Transverse colon (tissue), 4 donors: ENCODE results near the gene MEIKIN. TPM values are rescaled to one million over a fixed set of nuclear protein-coding genes. Genes with fewer than 3 reads are reported as not detected.

Experiments used
- DNase-seq: peaks from one replicate; pipeline ENCODE4 v3.0.0-alpha.2; 2019
- H3K27ac ChIP-seq, 4 donors: fragments of 200-600 bp; sonication (generic); 2 replicates each; pipeline ENCODE4 v1.5.1; 2016 to 2018; ENCODE audit warnings: inconsistent platforms in 4 of 4
- H3K27me3 ChIP-seq: fragments of 200-600 bp; sonication (generic); 2 replicates; pipeline ENCODE4 v1.5.1; 2017; ENCODE audit warnings: inconsistent platforms
- H3K36me3 ChIP-seq, 4 donors: fragments of 200-600 bp; sonication (generic); 2 replicates each; pipeline ENCODE4 v1.5.1; 2017 to 2019; ENCODE audit warnings: inconsistent platforms in 4 of 4
- H3K4me1 ChIP-seq, 4 donors: fragments of 200-600 bp; sonication (generic); 2 replicates each; pipeline ENCODE4 v1.5.1; 2017 to 2020; ENCODE audit warnings: inconsistent platforms in 4 of 4
- H3K4me3 ChIP-seq, 4 donors: fragments of 200-600 bp; sonication (generic); 1 replicate in 1 of 4; 2 replicates in 3 of 4; pipeline versions ENCODE4 v1.5.1 to v1.6.1; 2017 to 2019; ENCODE audit warnings: inconsistent platforms in 4 of 4
- H3K9me3 ChIP-seq, 2 donors: fragments of 200-600 bp; sonication (generic); 2 replicates each; pipeline ENCODE4 v1.5.1; 2017 to 2019; ENCODE audit warnings: inconsistent platforms in 2 of 2
- EP300 ChIP-seq: sonication (generic); formaldehyde crosslinking; IDR thresholded peaks from one replicate; pipeline ENCODE4 v1.6.1; 2017; ENCODE audit warnings: antibody characterized with exemption, low read depth
- POLR2A ChIP-seq: fragments of 450-650 bp; IDR thresholded peaks from one replicate; pipeline ENCODE4 v1.6.1; 2016; ENCODE audit warnings: antibody characterized with exemption, mild to moderate bottlenecking, moderate library complexity
- POLR2AphosphoS5 ChIP-seq, 3 donors: sonication (generic); formaldehyde crosslinking; IDR thresholded peaks; one replicate each; pipeline ENCODE4 v1.6.1; 2016; ENCODE audit warnings: antibody characterized with exemption in 3 of 3
- WGBS, 2 donors: methylation state at CpG; one replicate each; pipeline ENCODE4 v1.1.5; 2018; ENCODE audit warnings: low coverage in 1 of 2; 5-methylcytosine and 5-hydroxymethylcytosine counted together
- in situ Hi-C, 4 donors: fragments of 200-750 bp; cut with MboI; loops; one replicate each; pipeline versions ENCODE4 v1.15.0 to v1.15.1; 2017; ENCODE audit warnings: low sequenced_read_pairs in 3 of 4, low pct_ligation_motif_present in 1 of 4, low pct_unique_long_range_greater_than_20kb in 1 of 4
- intact Hi-C: fragments of 100-400 bp; cut with DNase I; formaldehyde crosslinking; loops from one replicate; pipeline ENCODE4 v1.15.1; 2023; ENCODE audit warnings: low total_unique reads
- total RNA-seq, 4 donors: library from RNA; depleted of rRNA; stranded (reverse); fragments of >200 nt; gene quantifications; one replicate each; pipeline ENCODE4 v1.1.0, GENCODE V29; 2016
- TF ChIP-seq, protein P1 (sequence below), 5 experiments: fragments of 200-600 bp in 3 of 5; fragments of 450-650 bp in 2 of 5; sonication (generic) in 3 of 5; IDR thresholded peaks; 1 replicate in 2 of 5; 2 replicates in 3 of 5; pipeline ENCODE4 v1.5.1; 2016 to 2017; ENCODE audit warnings: antibody characterized with exemption in 5 of 5, inconsistent platforms in 3 of 5, mild to moderate bottlenecking in 2 of 5, moderate library complexity in 1 of 5

MEIKIN gene
- total RNA-seq, 4 donors from 2014 or later: not detected

DNA sequence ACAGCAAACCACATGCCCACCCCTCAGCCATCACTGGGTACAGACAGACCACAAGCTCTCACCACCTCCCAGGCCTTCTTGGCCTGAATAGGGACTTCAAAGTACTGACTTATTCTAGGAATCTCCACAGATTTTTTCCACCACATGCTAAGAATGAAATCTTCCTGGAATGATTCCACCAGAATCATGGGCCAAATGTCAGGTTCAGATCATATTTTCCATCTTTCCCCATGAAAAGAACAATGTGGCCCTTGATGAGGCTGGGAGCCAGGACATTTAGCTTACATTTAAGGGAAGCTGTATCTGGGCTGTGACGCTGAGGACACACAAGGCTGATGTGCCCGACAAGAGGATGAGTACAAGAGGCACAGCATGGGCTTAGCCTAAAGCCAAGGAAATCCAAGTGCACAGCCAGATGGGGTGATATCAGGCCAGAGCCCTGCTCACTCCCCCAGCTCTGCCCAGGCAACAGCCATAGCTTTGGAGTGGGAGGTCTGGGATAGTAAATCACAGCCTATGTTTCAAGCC is 37.8 kb upstream of the MEIKIN start:
- no peaks in the 10 kb centered on the region for H3K9me3 ChIP-seq
- H3K4me1 ChIP-seq: no peaks in the 10 kb centered on the region
- H3K4me3 ChIP-seq: no peak overlapping the region
- 78% methylated on average over 2 of the region's 2 CpGs; no CpG with 5 or more reads in 1 of the 2 donors for WGBS, 2 donors
- DNase-seq: no peak
- TF ChIP-seq EP300 (no peak), POLR2AphosphoS5 (IDR thresholded peaks at IDR 0.05) (peak in 1 of 3 donors; percentile 9), POLR2A (no peak)
- TF ChIP-seq, protein P1, sequence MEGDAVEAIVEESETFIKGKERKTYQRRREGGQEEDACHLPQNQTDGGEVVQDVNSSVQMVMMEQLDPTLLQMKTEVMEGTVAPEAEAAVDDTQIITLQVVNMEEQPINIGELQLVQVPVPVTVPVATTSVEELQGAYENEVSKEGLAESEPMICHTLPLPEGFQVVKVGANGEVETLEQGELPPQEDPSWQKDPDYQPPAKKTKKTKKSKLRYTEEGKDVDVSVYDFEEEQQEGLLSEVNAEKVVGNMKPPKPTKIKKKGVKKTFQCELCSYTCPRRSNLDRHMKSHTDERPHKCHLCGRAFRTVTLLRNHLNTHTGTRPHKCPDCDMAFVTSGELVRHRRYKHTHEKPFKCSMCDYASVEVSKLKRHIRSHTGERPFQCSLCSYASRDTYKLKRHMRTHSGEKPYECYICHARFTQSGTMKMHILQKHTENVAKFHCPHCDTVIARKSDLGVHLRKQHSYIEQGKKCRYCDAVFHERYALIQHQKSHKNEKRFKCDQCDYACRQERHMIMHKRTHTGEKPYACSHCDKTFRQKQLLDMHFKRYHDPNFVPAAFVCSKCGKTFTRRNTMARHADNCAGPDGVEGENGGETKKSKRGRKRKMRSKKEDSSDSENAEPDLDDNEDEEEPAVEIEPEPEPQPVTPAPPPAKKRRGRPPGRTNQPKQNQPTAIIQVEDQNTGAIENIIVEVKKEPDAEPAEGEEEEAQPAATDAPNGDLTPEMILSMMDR (IDR thresholded peaks at IDR 0.05): no peak
- intact Hi-C loops (no loop called here), in situ Hi-C loops (no loop called here)
- H3K27me3 ChIP-seq: no peaks in the 10 kb centered on the region
- no peak overlapping the region for H3K27ac ChIP-seq
- no peaks in the 10 kb centered on the region for H3K36me3 ChIP-seq

DNA sequence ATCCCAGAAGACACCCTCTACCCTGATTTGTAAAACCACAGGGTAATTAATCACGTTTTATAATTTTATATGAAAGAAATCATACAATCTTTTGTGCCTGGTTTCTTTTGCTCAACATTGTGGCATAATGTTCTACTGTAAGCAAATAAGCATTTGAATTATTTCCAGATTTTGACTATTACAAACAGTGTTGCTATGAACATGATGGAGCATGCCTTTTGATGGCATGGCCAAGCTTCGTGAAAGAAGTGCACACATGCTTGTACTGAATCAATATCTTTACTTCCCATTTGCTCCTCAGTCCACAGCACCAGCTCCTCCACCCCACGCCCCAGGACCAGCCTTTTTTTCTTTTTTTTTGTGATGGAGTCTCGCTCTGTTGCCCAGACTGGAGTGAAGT is 36.1 kb upstream of the MEIKIN start:
- Histone ChIP-seq H3K27ac (no peak overlapping the region), H3K9me3 (no peaks in the 10 kb centered on the region), H3K27me3 (no peaks in the 10 kb centered on the region), H3K36me3 (no peaks in the 10 kb centered on the region), H3K4me3 (no peak overlapping the region), H3K4me1 (no peaks in the 10 kb centered on the region)
- in situ Hi-C loops: no loop called here
- intact Hi-C loops: no loop called here
- no peak for TF ChIP-seq POLR2AphosphoS5 (IDR thresholded peaks at IDR 0.05)
- TF ChIP-seq, protein P1 (IDR thresholded peaks at IDR 0.05): no peak
- TF ChIP-seq POLR2A: no peak
- no peak for TF ChIP-seq EP300
- WGBS, 2 donors: 72 to 73% methylated on average over 4 of the region's 4 CpGs
- DNase-seq: no peak

DNA sequence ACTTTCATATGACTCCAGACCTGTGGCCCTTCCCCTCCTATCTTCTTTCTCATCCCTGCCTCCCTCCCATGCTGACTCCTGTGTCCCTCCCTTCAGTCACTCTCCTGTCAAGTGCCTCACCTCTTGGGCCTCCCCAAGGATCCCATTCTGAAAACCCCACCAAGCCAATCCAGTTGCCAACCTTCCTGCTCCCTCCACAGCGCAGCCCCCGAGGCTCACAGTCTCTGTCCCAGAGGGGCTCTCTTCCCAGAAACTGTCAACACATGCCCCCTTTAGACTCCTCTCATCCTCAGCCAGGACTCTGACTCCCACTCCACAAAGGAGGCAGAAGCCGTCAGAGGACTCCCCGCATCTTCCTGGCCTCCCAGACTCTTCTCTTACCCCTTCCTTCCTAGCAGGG is 35.2 kb upstream of the MEIKIN start:
- DNase-seq: no peak
- intact Hi-C loops: no loop called here
- Histone ChIP-seq H3K9me3 (no peaks in the 10 kb centered on the region), H3K36me3 (no peaks in the 10 kb centered on the region), H3K4me1 (no peaks in the 10 kb centered on the region), H3K4me3 (no peak overlapping the region), H3K27ac (no peak overlapping the region), H3K27me3 (no peaks in the 10 kb centered on the region)
- WGBS, 2 donors: 81 to 92% methylated on average over 4 of the region's 4 CpGs
- in situ Hi-C loops: no loop called here
- no peak for TF ChIP-seq POLR2A
- no peak for TF ChIP-seq EP300
- TF ChIP-seq POLR2AphosphoS5 (IDR thresholded peaks at IDR 0.05): no peak
- TF ChIP-seq, protein P1 (IDR thresholded peaks at IDR 0.05): no peak

DNA sequence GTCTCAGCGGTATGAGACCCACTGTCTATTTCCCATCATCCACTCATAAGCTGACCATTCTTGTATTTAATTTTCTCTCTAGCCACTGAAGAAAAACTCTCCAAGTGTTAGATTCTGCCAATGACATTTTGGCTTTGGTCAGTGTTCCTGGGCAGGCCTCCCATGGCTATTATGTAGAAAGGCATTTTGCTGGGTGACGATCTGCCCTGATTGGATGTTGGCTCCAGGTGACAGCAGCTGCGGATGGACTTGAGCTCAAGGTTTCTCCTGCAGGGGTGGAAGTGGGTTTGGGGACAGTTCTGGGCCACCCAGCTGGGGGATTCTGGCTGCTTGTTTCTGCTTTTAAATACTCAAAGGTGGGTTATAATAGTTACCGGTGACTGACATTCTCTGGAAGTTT is 34.4 kb upstream of the MEIKIN start:
- no peak for DNase-seq
- in situ Hi-C loops (no loop called here), intact Hi-C loops (no loop called here)
- 76% methylated on average over 4 of the region's 4 CpGs; no CpG with 5 or more reads in 1 of the 2 donors for WGBS, 2 donors
- no peak for TF ChIP-seq POLR2A
- no peak for TF ChIP-seq EP300
- TF ChIP-seq, protein P1 (IDR thresholded peaks at IDR 0.05): no peak
- TF ChIP-seq POLR2AphosphoS5 (IDR thresholded peaks at IDR 0.05): no peak
- Histone ChIP-seq H3K27me3 (no peaks in the 10 kb centered on the region), H3K36me3 (no peaks in the 10 kb centered on the region), H3K9me3 (no peaks in the 10 kb centered on the region), H3K27ac (no peak overlapping the region), H3K4me3 (no peak overlapping the region), H3K4me1 (peaks cover 0 to 8% (median 0%) of the 10 kb centered on the region in 4 donors)
